HepG2 (cell line): ENCODE measurements around the gene PRDM12. TPM values are rescaled to one million over a fixed set of nuclear protein-coding genes. Genes with fewer than 3 reads are reported as not detected.

Source experiments
- ATAC-seq: fragments of 200-7000 bp; cut with Tn5 transposase; 3 replicates; pipeline ENCODE4 v1.9.1; 2020; ENCODE audit warnings: mild to moderate bottlenecking, moderate library complexity
- BruUV-seq: library from RNA; stranded (reverse); fragments of 400-500 nt; replicated peaks from 2 replicates; lab custom pipeline; 2021; lab: Mats Ljungman, UMichigan
- CTCF ChIA-PET: fragments of 300-600 bp; formaldehyde crosslinking; extraction: SDS; loops from one replicate; lab custom pipeline; 2021; ENCODE audit warnings: low total read pairs, inconsistent platforms, low intra/inter-chr PET ratio; lab: Yijun Ruan, JAX
- POLR2A ChIA-PET: fragments of 350-600 bp; sonication (Branson Sonifier 250); formaldehyde crosslinking; loops from one replicate; lab custom pipeline; 2020; ENCODE audit warnings: antibody characterized with exemption, inconsistent platforms; lab: Yijun Ruan, JAX
- DNase-seq: peaks from one replicate; pipeline ENCODE4 v3.0.0-alpha.2; 2015; ENCODE audit warnings: low spot score
- FAIRE-seq: peaks from 3 replicates; lab custom pipeline; 2011; peaks lifted over from hg19 to GRCh38; lab: Jason Lieb, UNC
- H2AFZ ChIP-seq: one replicate; pipeline ENCODE4 v1.6.1; 2011; ENCODE audit warnings: low read length, inconsistent platforms
- H3K27ac ChIP-seq: fragments of 300-600 bp; 3 replicates; pipeline ENCODE4 v1.8.0; 2011; ENCODE audit warnings: mixed run types, mild to moderate bottlenecking, mixed read lengths, low read length, inconsistent platforms; ENCODE audit not compliant: insufficient read depth; ENCODE audit errors: extremely low read length
- H3K27me3 ChIP-seq, 2 experiments: fragments of 200-600 bp in 1 of 2; 2 replicates in 1 of 2; 3 replicates in 1 of 2; pipeline versions ENCODE4 v1.6.0 to v1.8.0; 2011; ENCODE audit warnings: low read length in 2 of 2, mild to moderate bottlenecking in 2 of 2, moderate library complexity in 2 of 2, inconsistent platforms in 1 of 2; ENCODE audit not compliant: insufficient read depth in 2 of 2, control insufficient read depth in 1 of 2
- H3K36me3 ChIP-seq, 2 experiments: fragments of 200-600 bp in 1 of 2; replicated peaks in 1 of 2; 2 replicates in 1 of 2; 3 replicates in 1 of 2; pipeline versions ENCODE4 v1.5.1 to v1.8.0; 2011; ENCODE audit warnings: low read length in 2 of 2, inconsistent platforms in 1 of 2; ENCODE audit not compliant: insufficient read depth in 2 of 2, control insufficient read depth in 1 of 2
- H3K4me1 ChIP-seq: 2 replicates; pipeline ENCODE4 v1.5.1; 2012; ENCODE audit warnings: low read length, inconsistent platforms; ENCODE audit not compliant: insufficient read depth
- H3K4me2 ChIP-seq: 2 replicates; pipeline ENCODE4 v1.6.0; 2011; ENCODE audit warnings: low read depth, low read length, inconsistent platforms
- H3K4me3 ChIP-seq, 3 experiments: fragments of 200-600 bp in 1 of 3; sonication (generic), shearing (Covaris generic) in 1 of 3; replicated peaks in 1 of 3; 2 replicates each; pipeline ENCODE4 v1.5.1; 2011 to 2016; ENCODE audit warnings: low read length in 3 of 3, inconsistent platforms in 2 of 3, low read depth in 2 of 3, mild to moderate bottlenecking in 2 of 3, control low read depth in 1 of 3, mixed read lengths in 1 of 3; ENCODE audit not compliant: insufficient read depth in 1 of 3
- H3K79me2 ChIP-seq: one replicate; pipeline ENCODE4 v1.6.1; 2011; ENCODE audit warnings: low read length, inconsistent platforms; ENCODE audit not compliant: insufficient read depth
- H3K9ac ChIP-seq: 2 replicates; pipeline ENCODE4 v1.6.0; 2011; ENCODE audit warnings: mild to moderate bottlenecking, low read depth, low read length, inconsistent platforms; ENCODE audit not compliant: insufficient read depth
- H3K9me3 ChIP-seq: 2 replicates; pipeline ENCODE4 v1.5.1; 2012; ENCODE audit warnings: mild to moderate bottlenecking, low read length
- H4K20me1 ChIP-seq: 2 replicates; pipeline ENCODE4 v1.6.0; 2011; ENCODE audit warnings: inconsistent platforms, mild to moderate bottlenecking, low read length, moderate library complexity; ENCODE audit not compliant: insufficient read depth
- CREM ChIP-seq, 2 experiments: sonication (generic) in 1 of 2; formaldehyde crosslinking in 1 of 2; IDR thresholded peaks; 2 replicates each; pipeline versions ENCODE4 v1.4.0 to v1.6.1; 2016 to 2020; ENCODE audit warnings: antibody characterized with exemption in 1 of 2, mild to moderate bottlenecking in 1 of 2, missing genetic modification reagents in 1 of 2
- CTCF ChIP-seq: sonication (generic); formaldehyde crosslinking; IDR thresholded peaks from 2 replicates; pipeline ENCODE4 v1.5.0; 2020; ENCODE audit warnings: mild to moderate bottlenecking, missing genetic modification reagents, moderate library complexity
- GABPA ChIP-seq, 2 experiments: IDR thresholded peaks; 2 replicates each; pipeline ENCODE4 v1.6.1; 2011 to 2016; ENCODE audit warnings: low read depth in 2 of 2, low read length in 1 of 2, missing biosample characterization in 1 of 2, missing genetic modification characterization in 1 of 2
- RNF219 ChIP-seq: sonication (generic); formaldehyde crosslinking; IDR thresholded peaks from 2 replicates; pipeline ENCODE4 v1.5.0; 2020; ENCODE audit warnings: mild to moderate bottlenecking, missing genetic modification reagents
- RXRB ChIP-seq: IDR thresholded peaks from 2 replicates; pipeline ENCODE4 v1.6.1; 2016; ENCODE audit warnings: borderline replicate concordance, missing genetic modification reagents, missing compliant biosample characterization
- YEATS4 ChIP-seq: sonication (generic); formaldehyde crosslinking; IDR thresholded peaks from 2 replicates; pipeline ENCODE4 v1.4.0; 2020; ENCODE audit warnings: missing genetic modification reagents, borderline replicate concordance
- ZBTB20 ChIP-seq: sonication (generic); formaldehyde crosslinking; IDR thresholded peaks from 2 replicates; pipeline ENCODE4 v1.8.1; 2023; ENCODE audit warnings: missing genetic modification reagents, low read depth, mild to moderate bottlenecking, borderline replicate concordance
- ZBTB33 ChIP-seq: sonication (generic); formaldehyde crosslinking; IDR thresholded peaks from 2 replicates; pipeline ENCODE4 v1.4.0; 2020; ENCODE audit warnings: missing genetic modification reagents
- ZBTB38 ChIP-seq: sonication (generic); formaldehyde crosslinking; IDR thresholded peaks from 2 replicates; pipeline ENCODE4 v1.5.1; 2020; ENCODE audit warnings: mild to moderate bottlenecking, missing genetic modification reagents
- ZFP90 ChIP-seq: sonication (generic); formaldehyde crosslinking; IDR thresholded peaks from 2 replicates; pipeline ENCODE4 v1.8.0; 2022; ENCODE audit warnings: missing genetic modification reagents, mild to moderate bottlenecking, inconsistent platforms, borderline replicate concordance
- ZNF510 ChIP-seq: sonication (generic); formaldehyde crosslinking; IDR thresholded peaks from 2 replicates; pipeline ENCODE4 v1.4.0; 2020; ENCODE audit warnings: low read depth, mild to moderate bottlenecking, missing genetic modification reagents
- ZNF513 ChIP-seq: sonication (generic); formaldehyde crosslinking; conservative IDR thresholded peaks from 2 replicates; pipeline ENCODE4 v1.5.0; 2020; ENCODE audit warnings: missing genetic modification reagents
- ZNF772 ChIP-seq: sonication (generic); formaldehyde crosslinking; IDR thresholded peaks from 2 replicates; pipeline ENCODE4 v1.5.0; 2020; ENCODE audit warnings: mild to moderate bottlenecking, missing genetic modification reagents
- ZSCAN21 ChIP-seq: sonication (generic); formaldehyde crosslinking; IDR thresholded peaks from 2 replicates; pipeline ENCODE4 v1.8.0; 2022; ENCODE audit warnings: mild to moderate bottlenecking, missing genetic modification reagents, moderate library complexity, borderline replicate concordance
- WGBS: methylation state at CpG from one replicate; pipeline ENCODE4 v1.1.6; 2017; ENCODE audit warnings: low lambda C conversion rate; 5-methylcytosine and 5-hydroxymethylcytosine counted together
- in situ Hi-C: cut with HindIII; loops from 2 replicates; pipeline ENCODE4 v1.10.0; 2017; ENCODE audit warnings: low pct_unique_long_range_greater_than_20kb; ENCODE audit not compliant: extremely low pct_ligation_motif_present
- intact Hi-C: fragments of 100-400 bp; cut with micrococcal nuclease; formaldehyde crosslinking; loops from one replicate; pipeline ENCODE4 v1.10.0; 2022; ENCODE audit not compliant: unreplicated experiment
- polyA plus RNA-seq, 8 experiments: library from polyadenylated mRNA; depleted of rRNA in 3 of 8; stranded (reverse) in 7 of 8; unstranded in 1 of 8; fragments of >200 nt; fragmentation: Illumina TruSeq in 4 of 8; extraction: Trizol in 4 of 8; gene quantifications; 2 replicates each; pipeline versions ENCODE4 v1.2.1 to v1.2.3, GENCODE V29; 2011 to 2016; ENCODE audit warnings: low read depth in 4 of 8, missing spikeins in 1 of 8, mixed read lengths in 1 of 8; ENCODE audit not compliant: insufficient read depth in 1 of 8
- total RNA-seq, 5 experiments: library from RNA; depleted of rRNA; stranded (reverse); fragments of >200 nt; fragmentation: Illumina TruSeq; extraction: Trizol; gene quantifications; 2 replicates each; pipeline ENCODE4 v1.2.3, GENCODE V29; 2016; ENCODE audit warnings: low read depth in 1 of 5

PRDM12 gene
- total and polyA plus RNA-seq, 2 of the 13 experiments (the other 11 are each of a cell fraction or from before 2014, with no cell fraction given) = 0.04 to 0.07 TPM

GRCh38 chr9:130692321-130692720, 27.9 kb downstream of the PRDM12 start:
- in situ Hi-C loops (no loop called here), intact Hi-C loops (no loop called here)
- peaks cover 0 to 3% of the 10 kb centered on the region in 2 experiments; a peak in 1 of 5 replicates for H3K27me3 ChIP-seq
- H3K9ac ChIP-seq = no peak overlapping the region
- no peaks in the 10 kb centered on the region for H3K9me3 ChIP-seq
- peaks cover 51% of the 10 kb centered on the region for H3K4me1 ChIP-seq
- H2AFZ ChIP-seq = no peak overlapping the region
- peaks cover 9 to 14% of the 10 kb centered on the region in 2 experiments for H3K36me3 ChIP-seq
- WGBS = 97% methylated on average over 17 of the region's 25 CpGs
- ATAC-seq (no peak), DNase-seq (no peak), FAIRE-seq (no peak)
- CTCF ChIA-PET = no interaction called here
- peaks cover 35% of the 10 kb centered on the region for H3K79me2 ChIP-seq
- no peak overlapping the region for H3K4me3 ChIP-seq
- BruUV-seq = no TSS peak
- POLR2A ChIA-PET = interaction anchor here (1.6 to 1.9 kb wide), 2 partner anchors 10 to 193 kb away, joined by 6 to 11 read pairs; no protein-coding TSS in a partner anchor
- no peaks in the 10 kb centered on the region for H4K20me1 ChIP-seq
- no peak overlapping the region for H3K27ac ChIP-seq
- no peak overlapping the region for H3K4me2 ChIP-seq
- TF ChIP-seq RXRB (CRISPR knock-in tag) (no peak), GABPA (IDR thresholded peaks at IDR 0.05; ENCODE audit: low read depth, low read length) (no peak), GABPA (CRISPR knock-in tag; IDR thresholded peaks at IDR 0.05; ENCODE audit: low read depth) (no peak), ZNF772 (CRISPR knock-in tag) (no peak), YEATS4 (no peak), ZBTB38 (CRISPR knock-in tag) (peak; percentile 48; the same call in 1 of the 2 replicates), ZSCAN21 (no peak), ZNF510 (no peak), CREM (IDR thresholded peaks at IDR 0.05) (no peak), CREM (CRISPR knock-in tag; IDR thresholded peaks at IDR 0.05) (no peak), ZBTB33 (peak; percentile 99), RNF219 (no peak), CTCF (CRISPR knock-in tag) (peak; percentile 27; the same call in 1 of the 2 replicates), ZNF513 (CRISPR knock-in tag) (no peak), ZFP90 (CRISPR knock-in tag) (no peak), ZBTB20 (no peak)
